ENCODE data around the gene ACOT12. TPM values are rescaled to one million over a fixed set of nuclear protein-coding genes. Genes with fewer than 3 reads are reported as not detected.
"Not testable (repeated sequence)": the region's sequence is repeated elsewhere in the genome, so short reads cannot be mapped to it uniquely, and the experiment has no call there.

The ACOT12 gene
- total RNA-seq, 1 donor from 2014 or later, result not detected

DNA sequence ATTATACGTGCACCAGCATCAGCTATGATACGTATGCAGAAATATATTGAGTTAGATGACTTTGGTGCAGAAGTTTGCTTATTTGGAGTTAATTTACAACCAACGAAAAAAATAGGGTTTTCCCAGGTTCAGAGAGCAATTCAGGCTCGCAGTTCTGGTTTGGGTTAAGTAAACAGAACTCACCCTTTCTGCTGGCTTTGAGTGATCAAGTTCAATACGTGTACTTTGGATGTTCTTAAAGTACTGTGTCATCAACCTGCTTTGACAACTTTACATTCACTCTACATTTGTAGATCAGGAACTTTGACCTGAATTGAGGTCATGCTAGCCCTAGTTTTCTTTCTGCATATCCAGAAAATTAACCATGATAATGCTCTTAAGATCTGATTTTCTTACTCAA, 40.7 kb downstream of the ACOT12 start:
- no peak for ATAC-seq
- intact Hi-C loops (cut with DNase I), result no loop called here

DNA sequence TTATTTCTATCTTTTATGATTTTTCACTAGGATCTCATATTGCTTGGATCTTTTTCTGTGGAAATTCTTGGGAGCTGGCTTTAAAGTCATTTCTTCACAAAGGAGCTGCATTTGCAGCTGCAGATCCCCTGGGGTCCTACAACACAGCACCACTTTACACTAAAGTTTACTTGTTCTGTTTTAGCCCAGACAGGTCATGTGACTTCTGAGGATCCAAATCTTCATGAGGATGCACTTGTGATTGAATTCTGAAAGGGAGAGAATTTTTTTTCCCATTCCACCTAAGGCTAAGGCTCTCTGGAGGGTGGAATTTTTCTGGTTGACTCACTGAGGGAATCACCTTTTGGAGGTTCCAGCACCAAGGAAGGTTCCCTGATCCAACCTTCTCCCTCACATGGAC, 43.4 kb downstream of the ACOT12 start:
- ATAC-seq (no peak), DNase-seq (no peak)
- no peaks in the 10 kb centered on the region for H3K36me3 ChIP-seq
- no peaks in the 10 kb centered on the region for H3K9me3 ChIP-seq
- no peaks in the 10 kb centered on the region for H3K4me1 ChIP-seq
- TF ChIP-seq, protein P1, sequence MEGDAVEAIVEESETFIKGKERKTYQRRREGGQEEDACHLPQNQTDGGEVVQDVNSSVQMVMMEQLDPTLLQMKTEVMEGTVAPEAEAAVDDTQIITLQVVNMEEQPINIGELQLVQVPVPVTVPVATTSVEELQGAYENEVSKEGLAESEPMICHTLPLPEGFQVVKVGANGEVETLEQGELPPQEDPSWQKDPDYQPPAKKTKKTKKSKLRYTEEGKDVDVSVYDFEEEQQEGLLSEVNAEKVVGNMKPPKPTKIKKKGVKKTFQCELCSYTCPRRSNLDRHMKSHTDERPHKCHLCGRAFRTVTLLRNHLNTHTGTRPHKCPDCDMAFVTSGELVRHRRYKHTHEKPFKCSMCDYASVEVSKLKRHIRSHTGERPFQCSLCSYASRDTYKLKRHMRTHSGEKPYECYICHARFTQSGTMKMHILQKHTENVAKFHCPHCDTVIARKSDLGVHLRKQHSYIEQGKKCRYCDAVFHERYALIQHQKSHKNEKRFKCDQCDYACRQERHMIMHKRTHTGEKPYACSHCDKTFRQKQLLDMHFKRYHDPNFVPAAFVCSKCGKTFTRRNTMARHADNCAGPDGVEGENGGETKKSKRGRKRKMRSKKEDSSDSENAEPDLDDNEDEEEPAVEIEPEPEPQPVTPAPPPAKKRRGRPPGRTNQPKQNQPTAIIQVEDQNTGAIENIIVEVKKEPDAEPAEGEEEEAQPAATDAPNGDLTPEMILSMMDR (IDR thresholded peaks at IDR 0.05), result no peak
- no peak overlapping the region for H3K27ac ChIP-seq
- no peak overlapping the region for H3K4me3 ChIP-seq
- intact Hi-C loops (cut with DNase I), result no loop called here
- no peaks in the 10 kb centered on the region for H3K27me3 ChIP-seq

More for the DNA sequence above, 40.7 kb downstream of the ACOT12 start:
- no peaks in the 10 kb centered on the region for H3K4me1 ChIP-seq
- no peaks in the 10 kb centered on the region for H3K27me3 ChIP-seq
- no peaks in the 10 kb centered on the region for H3K9me3 ChIP-seq
- no peak for DNase-seq
- H3K27ac ChIP-seq, result no peak overlapping the region
- TF ChIP-seq, protein P1 (IDR thresholded peaks at IDR 0.05), result no peak
- no peak overlapping the region for H3K4me3 ChIP-seq
- no peaks in the 10 kb centered on the region for H3K36me3 ChIP-seq

DNA sequence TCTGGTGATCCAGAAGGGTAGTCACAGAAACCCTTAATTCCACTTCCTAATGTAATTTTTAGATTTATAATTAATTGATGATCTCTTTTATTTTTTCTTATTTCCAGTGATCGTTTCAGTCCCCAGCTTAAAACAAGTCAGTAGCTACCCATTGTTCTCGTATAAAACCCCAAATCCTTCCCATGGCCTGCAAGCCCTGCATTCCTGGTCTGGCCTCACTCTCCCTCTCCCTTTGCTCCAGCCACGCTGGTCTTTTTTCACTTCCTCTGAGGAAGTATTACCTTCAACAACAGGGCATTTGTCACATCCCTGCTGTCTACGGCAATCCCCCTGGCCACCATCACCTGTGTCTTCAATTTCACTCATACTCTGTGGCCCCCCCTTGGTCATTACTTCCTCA, 44.8 kb downstream of the ACOT12 start:
- H3K27ac ChIP-seq, result no peak overlapping the region
- H3K4me3 ChIP-seq, result no peak overlapping the region
- intact Hi-C loops (cut with DNase I), result no loop called here
- DNase-seq (no peak), ATAC-seq (no peak)
- H3K4me1 ChIP-seq, result no peaks in the 10 kb centered on the region
- no peaks in the 10 kb centered on the region for H3K9me3 ChIP-seq
- H3K36me3 ChIP-seq, result no peaks in the 10 kb centered on the region
- H3K27me3 ChIP-seq, result no peaks in the 10 kb centered on the region
- TF ChIP-seq, protein P1 (IDR thresholded peaks at IDR 0.05), result no peak

DNA sequence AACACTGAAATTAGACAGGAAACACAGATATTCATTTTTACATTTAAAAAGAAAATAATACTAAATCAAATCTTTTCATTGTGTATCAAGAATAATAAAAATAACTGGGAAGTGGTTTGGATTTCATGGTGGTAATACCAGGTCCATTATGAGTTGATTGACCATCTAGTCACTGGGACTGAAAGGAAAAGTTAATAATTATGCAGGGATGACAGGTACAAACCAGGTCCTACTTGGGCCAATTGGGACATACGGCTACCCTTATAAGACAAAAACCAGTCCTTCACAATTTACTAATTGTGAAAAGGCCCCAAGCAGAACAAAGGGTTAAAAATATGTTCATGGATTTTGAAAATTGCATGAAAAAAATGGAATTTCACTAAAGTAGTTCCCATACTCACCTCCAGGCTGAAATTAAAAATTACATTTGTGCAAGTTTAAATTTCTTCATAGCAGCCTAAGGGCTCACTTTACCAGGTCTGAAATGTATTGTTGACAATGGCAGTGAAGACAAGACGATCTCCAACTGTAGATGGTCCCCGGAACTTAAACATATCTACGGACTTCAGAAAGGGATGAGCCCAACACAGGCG, 48.4 kb downstream of the ACOT12 start:
- intact Hi-C loops (cut with DNase I), result no loop called here
- ATAC-seq, result no peak
- DNase-seq, result no peak
- TF ChIP-seq, protein P1 (IDR thresholded peaks at IDR 0.05), result no peak
- Histone ChIP-seq H3K27me3 (no peaks in the 10 kb centered on the region), H3K27ac (no peak overlapping the region), H3K36me3 (no peaks in the 10 kb centered on the region), H3K9me3 (no peaks in the 10 kb centered on the region), H3K4me1 (no peaks in the 10 kb centered on the region), H3K4me3 (no peak overlapping the region)

GRCh38 chr5:81344736-81345135, 49.2 kb downstream of the ACOT12 start:
- ATAC-seq (no peak), DNase-seq (no peak)
- no peaks in the 10 kb centered on the region for H3K27me3 ChIP-seq

GRCh38 chr5:81338213-81338612, 55.7 kb downstream of the ACOT12 start:
- H3K36me3 ChIP-seq; H3K9me3 ChIP-seq; intact Hi-C loops (cut with DNase I); DNase-seq; H3K27me3 ChIP-seq; H3K4me3 ChIP-seq; H3K27ac ChIP-seq; ATAC-seq; H3K4me1 ChIP-seq: not testable (repeated sequence)

More at GRCh38 chr5:81344736-81345135, 49.2 kb downstream of the ACOT12 start:
- Histone ChIP-seq H3K36me3 (no peaks in the 10 kb centered on the region), H3K27ac (no peak overlapping the region), H3K4me3 (no peak overlapping the region), H3K9me3 (no peaks in the 10 kb centered on the region), H3K4me1 (no peaks in the 10 kb centered on the region)
- TF ChIP-seq, protein P1 (IDR thresholded peaks at IDR 0.05), result no peak
- intact Hi-C loops (cut with DNase I), result no loop called here
